ENCODE measurements around the gene FITM2.
"Not testable (repeated sequence)": the region's sequence is repeated elsewhere in the genome, so short reads cannot be mapped to it uniquely, and the experiment has no call there.

Gene FITM2

DNA sequence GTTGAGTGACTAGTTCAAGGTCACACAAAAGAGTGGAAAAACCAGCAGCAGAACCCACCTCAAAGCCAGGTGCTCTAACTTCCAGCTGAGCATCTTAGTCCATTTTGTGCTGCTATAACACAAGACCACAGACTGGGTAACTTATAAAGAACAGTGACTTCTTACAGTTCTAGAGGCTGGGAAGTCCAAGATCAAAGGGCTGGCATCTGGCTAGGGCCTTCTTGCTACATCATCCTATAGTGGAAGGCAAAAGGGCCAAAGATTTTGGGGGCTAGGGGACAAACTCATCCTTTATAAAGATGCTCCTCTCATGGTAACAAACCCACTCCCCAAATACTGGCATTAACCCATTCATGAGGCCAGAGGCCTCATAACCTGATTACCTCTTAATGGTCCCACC lies 9.7 kb downstream of the FITM2 start:
- Histone ChIP-seq H3K27ac (no peak overlapping the region), H3K4me3 (no peak overlapping the region)
- TF ChIP-seq, protein P1, sequence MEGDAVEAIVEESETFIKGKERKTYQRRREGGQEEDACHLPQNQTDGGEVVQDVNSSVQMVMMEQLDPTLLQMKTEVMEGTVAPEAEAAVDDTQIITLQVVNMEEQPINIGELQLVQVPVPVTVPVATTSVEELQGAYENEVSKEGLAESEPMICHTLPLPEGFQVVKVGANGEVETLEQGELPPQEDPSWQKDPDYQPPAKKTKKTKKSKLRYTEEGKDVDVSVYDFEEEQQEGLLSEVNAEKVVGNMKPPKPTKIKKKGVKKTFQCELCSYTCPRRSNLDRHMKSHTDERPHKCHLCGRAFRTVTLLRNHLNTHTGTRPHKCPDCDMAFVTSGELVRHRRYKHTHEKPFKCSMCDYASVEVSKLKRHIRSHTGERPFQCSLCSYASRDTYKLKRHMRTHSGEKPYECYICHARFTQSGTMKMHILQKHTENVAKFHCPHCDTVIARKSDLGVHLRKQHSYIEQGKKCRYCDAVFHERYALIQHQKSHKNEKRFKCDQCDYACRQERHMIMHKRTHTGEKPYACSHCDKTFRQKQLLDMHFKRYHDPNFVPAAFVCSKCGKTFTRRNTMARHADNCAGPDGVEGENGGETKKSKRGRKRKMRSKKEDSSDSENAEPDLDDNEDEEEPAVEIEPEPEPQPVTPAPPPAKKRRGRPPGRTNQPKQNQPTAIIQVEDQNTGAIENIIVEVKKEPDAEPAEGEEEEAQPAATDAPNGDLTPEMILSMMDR (IDR thresholded peaks at IDR 0.05) = no peak
- no peak for DNase-seq (ENCODE audit: low spot score)

DNA sequence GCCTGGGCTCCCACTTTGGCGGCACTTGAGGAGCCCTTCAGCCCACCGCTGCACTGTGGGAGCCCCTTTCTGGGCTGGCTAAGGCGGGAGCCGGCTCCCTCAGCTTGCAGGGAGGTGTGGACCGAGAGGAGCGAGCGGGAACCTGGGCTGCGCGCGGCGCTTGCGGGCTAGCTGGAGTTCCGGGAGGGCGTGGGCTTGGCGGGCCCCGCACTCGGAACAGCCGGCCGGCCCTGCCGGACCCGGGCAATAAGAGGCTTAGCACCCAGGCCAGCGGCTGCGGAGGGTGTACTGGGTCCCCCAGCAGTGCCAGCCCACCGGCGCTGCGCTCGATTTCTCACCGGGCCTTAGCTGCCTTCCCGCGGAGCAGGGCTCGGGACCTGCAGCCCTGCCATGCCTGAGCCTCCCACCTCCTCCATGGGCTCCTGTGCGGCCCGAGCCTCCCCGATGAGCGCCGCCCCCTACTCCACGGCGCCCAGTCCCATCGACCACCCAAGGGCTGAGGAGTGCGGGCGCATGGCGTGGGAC lies 11.9 kb downstream of the FITM2 start:
- not testable (repeated sequence) for H3K27ac ChIP-seq; DNase-seq (ENCODE audit: low spot score); H3K4me3 ChIP-seq

DNA sequence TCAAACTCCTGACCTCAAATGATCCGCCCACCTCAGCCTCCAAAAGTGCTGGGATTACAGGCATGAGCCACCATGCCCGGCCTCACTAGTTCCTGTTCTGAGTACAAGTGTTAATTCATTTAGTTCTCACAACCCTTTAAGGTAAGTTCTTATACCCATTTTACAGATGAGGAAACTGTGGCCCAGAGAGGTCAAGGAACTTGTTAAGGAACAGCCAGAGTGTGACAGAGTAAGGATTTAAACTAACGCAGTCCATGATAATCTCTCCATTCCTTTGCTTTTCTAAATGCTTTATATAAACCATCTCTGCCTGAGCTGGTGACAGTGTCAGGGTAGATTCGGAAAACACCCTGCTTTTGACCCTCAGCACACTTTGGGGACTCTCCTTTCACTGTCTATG lies 13.3 kb downstream of the FITM2 start:
- H3K27ac ChIP-seq = no peak overlapping the region
- TF ChIP-seq, protein P1 (IDR thresholded peaks at IDR 0.05) = no peak
- no peak for DNase-seq (ENCODE audit: low spot score)
- H3K4me3 ChIP-seq = no peak overlapping the region

DNA sequence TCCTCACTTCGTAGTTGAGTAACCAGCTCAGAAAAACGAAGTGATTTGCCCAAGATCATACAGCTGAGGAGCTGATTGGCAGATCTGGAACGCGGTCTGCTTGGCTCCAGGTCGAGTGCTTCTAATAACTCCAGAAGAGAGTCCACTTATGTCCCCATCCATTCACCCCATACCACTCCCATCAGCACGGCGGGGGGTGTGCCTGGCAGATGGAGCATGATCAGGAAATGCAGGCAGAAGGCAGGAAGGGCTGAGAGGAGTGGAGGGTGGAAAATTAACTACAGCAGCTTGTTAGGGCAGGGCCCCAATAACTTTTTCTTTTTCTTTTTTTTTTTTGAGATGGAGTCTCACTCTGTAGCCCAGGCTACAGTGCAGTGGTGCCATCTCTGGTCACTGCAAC lies 15.0 kb downstream of the FITM2 start:
- DNase-seq (ENCODE audit: low spot score) = no peak
- H3K4me3 ChIP-seq = no peak overlapping the region
- TF ChIP-seq, protein P1 (IDR thresholded peaks at IDR 0.05) = no peak
- no peak overlapping the region for H3K27ac ChIP-seq

DNA sequence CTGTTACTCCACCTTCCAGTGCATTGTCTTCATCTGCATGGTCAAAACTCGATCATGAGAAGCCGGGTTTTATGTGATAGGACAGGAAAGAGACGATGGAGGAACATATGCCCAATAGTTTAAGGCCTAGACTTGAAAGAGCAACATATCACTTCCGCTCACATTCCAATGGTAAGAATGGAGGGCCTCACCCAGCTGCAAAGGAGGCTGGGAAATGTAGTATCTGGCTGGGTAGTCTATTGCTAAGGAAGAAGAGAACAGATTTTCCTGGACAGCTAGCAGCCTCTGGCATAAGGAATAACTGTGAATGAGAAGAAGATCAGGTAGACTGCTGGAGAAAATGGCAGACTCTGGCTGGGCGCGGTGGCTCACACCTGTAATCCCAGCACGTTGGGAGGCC lies 19.2 kb downstream of the FITM2 start:
- Histone ChIP-seq H3K4me3 (no peak overlapping the region), H3K27ac (no peak overlapping the region)
- TF ChIP-seq, protein P1 (IDR thresholded peaks at IDR 0.05) = no peak
- DNase-seq (ENCODE audit: low spot score) = no peak

DNA sequence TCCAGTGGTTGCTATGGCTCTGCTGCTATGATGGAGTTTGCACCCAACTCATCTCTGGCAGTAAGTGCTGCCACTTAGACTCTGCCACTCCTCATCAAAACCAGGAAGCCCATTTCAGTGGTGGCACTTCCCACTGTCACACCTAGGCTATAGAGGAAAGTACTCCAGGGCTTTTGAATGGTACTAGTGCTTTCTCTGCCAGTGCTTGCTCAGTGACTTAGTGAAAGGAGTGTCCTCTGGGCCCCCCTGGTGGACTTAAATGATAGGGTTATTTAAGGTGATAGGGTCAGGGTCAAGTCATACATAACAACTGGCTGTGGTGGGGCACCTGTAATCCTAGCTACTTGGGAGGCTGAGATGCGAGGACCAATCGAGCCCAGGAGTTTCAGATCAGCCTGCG lies 22.8 kb downstream of the FITM2 start:
- DNase-seq (ENCODE audit: low spot score) = no peak
- H3K27ac ChIP-seq = no peak overlapping the region
- TF ChIP-seq, protein P1 (IDR thresholded peaks at IDR 0.05) = no peak
- H3K4me3 ChIP-seq = no peak overlapping the region

DNA sequence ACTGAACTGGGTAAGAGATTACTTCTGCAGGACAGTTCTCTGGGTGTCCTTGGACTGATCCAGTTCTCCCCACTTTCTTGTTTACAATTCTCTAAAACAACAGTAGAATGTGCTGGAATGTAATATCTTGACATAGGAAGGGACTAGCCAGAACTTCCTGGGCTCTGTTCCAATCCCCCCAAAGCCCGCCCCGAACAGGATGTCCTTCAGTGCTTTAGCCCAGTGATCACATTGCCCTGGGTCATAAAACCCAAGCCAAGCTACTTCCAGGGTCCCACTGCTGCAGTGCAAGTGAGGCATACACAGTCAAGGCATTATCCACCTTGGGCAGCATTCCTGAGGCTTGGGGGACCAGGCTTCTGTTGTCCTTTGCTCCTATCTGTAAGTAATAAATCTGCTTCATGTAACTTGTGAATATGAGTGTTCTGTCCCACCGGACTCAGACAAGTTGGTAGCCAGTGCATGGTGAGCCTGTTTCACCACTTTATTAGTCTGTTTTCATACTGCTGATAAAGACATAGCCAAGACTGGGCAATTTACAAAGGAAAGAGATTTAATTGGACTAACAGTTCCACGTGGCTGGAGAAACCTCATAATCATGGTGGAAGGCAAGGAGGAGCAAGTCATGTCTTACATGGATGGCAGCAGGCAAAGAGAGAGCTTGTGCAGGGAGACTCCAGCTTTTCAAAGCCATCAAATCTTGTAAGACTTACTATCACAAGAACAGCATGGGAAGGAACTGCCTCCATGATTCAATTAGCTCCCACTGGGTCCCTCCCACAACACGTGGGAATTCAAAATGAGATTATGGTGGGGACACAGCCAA lies 23.5 kb downstream of the FITM2 start:
- no peak for DNase-seq (ENCODE audit: low spot score)
- Histone ChIP-seq H3K4me3 (no peak overlapping the region), H3K27ac (no peak overlapping the region)
- TF ChIP-seq, protein P1 (IDR thresholded peaks at IDR 0.05) = no peak
